Left hindlimb (tissue), 1 donor: ENCODE results near the gene LARP1.
"Not testable (repeated sequence)": the region's sequence is repeated elsewhere in the genome, so short reads cannot be mapped to it uniquely, and the experiment has no call there.

Source experiments
- DNase-seq: peaks from one replicate; pipeline ENCODE4 v3.0.0-alpha.2; 2018

The LARP1 gene

DNA sequence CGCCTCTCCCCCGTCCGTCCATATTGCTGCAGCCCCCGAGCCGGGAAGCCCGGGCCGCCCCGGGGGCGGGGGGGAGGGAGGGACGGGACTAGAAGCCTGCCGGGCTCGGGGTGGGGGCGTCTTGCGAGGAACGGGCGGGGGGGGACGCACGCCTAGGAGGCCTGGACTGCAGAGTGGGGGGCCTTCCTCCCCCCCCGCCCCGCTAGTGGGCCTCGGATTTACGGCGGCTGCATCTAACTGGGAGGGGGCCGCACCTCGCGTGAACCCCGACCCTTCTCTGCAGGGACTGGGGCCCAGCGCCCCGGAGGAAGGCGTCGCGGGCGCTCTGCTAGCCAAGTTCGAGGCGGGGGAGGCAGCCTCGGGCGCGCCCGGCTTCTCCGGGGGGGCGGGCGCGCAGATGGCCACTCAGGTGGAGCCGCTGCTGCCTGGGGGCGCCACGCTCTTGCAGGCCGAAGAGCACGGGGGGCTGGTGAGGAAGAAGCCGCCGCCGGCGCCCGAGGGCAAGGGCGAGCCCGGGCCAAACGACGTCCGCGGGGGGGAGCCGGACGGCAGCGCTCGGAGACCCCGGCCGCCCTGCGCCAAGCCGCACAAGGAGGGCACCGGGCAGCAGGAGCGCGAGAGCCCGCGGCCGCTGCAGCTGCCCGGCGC lies at the start of gene LARP1:
Gene LARP1, plus strand, starts transcription at position 17 of the 648 bp plus-strand sequence. Its CDS starts 381 bp downstream, at position 398.
- DNase-seq, result no peak

DNA sequence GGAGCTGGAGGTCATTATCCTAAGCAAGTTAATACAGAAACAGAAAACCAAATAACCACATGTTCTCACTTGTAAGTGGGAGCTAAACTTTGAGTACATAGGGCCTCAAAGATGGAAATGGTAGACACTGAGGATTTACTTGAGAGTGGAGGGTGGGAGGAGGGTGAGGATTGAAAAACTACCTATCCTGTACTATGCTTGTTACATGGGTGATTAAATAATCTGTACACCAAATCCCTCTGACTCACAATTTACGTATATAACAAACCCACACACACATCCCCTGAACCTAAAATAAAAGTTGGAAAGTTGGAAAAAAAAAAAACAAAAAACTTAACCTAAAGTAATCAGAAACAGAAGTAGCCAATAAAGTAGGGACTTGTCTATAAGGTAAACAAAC lies 48.8 kb upstream of the LARP1 start:
- DNase-seq, result no peak

DNA sequence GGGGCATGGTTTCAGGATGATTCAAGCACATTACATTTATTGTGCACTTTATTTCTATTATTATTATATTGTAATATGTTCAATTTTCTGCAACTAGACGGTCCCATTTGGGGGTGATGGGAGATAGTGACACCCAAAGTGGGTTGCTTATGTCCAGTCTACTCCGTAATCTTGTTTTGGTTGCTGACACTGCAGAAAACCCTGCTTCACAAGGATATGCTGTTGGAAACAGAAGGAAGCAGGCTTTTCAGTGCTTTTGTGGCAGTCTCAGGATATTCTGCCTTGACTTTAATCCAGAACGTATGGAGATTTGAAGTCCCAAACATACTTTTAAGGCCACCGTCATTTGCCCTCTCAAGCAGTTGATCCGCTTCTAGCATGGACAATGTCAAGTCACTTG lies 47.5 kb upstream of the LARP1 start:
- no peak for DNase-seq

DNA sequence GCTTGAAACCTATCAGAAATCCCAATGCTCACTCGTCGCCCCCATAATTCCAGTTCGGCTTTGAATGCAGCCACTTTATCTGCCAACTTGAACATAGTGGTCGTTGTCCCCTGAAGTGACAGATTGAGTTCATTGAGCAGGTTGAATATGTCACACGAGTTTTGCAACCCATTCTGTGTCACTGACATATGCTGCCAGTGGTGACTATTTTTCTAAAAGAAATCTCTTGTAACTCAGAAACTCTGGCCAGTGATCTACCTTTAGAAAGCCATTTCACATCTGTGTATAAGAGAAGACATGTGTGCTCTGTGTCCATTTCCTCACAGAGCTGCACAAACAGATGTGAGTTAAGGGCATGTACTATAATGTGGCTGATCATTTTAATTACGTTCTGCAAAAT lies 47.0 kb upstream of the LARP1 start:
- no peak for DNase-seq

DNA sequence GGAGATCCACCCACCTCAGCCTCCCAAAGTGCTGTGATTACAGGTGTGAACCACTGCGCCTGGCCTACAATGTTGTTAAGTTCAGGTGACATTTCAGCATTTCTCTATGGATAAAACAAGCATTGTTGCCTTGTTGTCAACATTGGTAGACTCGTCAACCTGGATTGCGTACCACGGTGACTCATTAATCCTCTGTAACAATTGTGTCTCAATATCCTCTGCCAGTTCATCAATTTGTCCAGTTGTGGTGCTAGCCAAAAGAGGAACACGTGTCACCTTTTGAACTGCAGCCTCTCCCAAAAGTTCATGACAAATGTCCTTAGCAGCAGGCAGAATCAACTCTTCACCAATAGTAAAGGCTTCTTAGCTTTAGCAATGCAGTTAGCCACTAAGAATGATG lies 46.3 kb upstream of the LARP1 start:
- no peak for DNase-seq

DNA sequence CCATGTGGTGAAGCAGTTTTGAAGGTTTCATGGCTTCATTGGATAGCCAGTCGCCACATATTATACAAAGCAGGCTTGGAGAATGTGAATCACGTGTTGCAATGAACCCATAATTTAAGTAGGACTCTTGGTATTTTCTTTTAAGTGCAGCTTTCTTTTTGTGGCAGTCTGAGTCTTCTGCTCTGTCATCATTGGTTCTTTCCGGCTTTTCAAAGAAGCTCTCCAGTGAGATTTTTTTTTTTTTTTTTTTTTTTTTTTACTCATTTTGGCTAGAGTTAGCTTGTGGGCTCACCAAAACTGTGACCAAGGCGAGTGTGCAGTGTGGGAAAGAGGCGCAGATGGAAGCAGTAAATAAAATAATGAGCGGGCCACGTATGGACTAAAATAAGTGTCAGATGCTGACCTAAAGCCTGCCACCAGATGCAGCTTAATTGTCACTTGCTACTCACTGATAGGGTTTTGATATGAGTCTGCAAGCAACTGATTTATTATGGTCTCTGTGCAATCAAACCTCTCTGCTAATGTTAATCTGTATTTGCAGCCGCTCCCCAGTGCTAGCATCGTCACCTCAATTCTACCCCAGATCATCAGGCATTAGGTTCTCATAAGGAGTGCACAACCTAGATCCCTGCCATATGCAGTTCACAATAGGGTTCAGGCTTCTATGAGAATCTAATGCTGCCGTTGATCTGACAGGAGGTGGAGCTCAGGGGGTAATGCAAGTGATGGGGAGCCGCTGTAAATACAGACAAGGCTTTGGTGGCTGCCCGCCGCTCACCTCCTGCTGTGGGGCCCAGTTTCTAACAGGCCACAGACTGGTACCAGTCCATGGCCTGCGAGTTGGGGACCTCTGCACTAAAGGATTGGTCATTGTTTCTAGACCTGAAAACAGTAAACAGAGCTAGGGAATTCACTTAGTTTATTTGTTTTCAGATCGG lies 45.5 kb upstream of the LARP1 start:
- no peak for DNase-seq

DNA sequence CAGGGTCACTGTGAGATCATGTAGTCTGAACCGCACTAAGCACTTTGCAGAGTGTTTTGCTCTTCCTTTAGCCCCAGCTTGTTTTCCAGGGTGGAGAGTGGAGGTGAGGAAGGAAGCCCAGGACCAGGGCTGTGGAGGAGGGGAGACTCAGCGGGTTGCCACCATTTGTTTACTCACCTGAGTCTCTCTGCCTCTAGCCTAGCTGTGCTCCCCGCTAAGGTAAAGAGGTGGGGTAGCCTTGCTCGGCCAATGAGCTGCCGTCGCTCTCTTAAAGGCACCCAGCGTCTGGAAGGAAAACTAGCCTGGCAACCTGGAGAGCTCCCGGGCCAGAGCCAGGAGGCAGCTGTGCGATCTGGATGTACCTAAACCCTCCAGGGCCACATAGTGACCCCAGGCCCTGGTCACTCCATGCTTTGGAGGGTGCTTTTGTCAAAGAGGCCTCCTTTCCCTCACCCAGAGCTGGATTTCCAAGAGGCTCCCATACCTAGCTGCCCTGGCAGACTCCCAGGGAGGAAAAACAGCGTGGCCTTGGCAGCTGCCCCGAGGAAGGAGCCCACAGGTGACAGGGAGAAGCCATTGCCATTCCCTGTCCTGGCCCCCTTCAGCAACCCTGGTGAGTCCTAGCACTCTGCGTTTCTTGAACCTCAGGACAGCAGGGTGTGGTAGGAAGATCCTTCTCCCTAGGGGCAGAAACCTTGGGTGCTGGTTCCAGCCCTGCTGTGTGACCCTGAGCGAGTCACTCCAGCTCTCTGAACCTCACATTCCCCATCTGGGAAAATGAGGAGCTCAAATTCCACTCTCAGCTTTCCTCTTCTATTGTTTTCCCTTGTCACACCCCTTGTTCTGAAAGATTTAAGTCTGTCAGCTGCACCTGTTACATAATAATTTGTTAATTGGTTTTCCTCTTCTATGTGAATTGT lies 42.4 kb upstream of the LARP1 start:
- DNase-seq, result no peak

DNA sequence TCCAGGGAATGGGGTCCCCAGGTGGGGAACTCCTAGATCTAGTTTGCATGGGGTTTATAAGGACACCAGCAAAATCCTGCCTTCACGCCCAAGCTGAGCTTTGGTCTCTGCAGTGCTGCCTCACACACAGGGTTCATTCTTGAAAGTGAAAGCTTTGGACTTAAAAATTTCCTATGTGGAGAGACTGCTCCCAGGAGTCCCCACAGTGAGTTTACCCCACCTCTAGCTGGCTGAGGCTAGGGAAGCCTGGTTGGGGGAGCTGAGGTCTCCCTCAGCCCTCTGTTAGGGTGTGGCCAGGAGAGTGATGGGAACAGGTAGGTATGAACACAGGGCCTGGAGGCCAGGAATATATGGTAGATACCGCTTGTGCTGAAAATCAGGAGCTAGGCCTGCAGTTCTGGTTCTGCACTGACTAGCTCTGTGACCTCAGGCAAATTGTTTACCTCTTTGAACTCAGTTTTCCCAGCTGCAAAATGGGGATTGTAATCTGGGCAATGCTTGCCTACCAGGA lies 41.5 kb upstream of the LARP1 start:
- DNase-seq, result no peak

DNA sequence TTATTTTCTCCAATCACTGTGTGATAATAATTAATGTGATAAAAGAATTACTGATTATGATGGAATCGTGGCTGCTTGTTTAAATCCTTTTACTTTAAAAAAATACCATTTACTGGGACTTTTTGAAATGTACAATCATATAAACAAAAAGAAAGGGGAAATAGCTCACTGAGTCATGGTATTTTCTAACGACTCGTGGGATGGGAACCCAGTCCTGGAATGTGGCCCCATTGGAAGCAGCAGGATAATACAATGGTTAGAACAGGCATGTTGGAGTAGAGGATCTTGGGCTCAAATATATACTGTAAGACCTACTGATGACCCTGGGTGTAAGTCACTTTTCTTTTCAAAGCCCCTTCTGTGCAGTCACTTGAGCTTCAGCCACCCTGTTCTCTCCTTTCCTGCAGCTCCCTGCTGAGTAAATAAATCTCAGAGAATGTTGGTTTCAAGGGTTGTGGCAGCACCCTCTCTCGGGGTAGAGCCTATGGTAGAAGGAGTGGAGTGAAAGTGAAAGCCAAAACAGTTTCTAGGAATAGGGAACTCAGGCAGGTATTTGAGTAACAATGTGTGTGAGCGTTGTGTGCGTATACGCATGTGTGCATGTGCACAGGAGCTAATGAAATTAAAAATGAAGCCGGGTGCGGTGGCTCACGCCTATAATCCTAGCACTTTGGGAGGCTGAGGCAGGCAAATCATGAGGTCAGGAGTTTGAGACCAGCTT lies 40.8 kb upstream of the LARP1 start:
- DNase-seq, result no peak

DNA sequence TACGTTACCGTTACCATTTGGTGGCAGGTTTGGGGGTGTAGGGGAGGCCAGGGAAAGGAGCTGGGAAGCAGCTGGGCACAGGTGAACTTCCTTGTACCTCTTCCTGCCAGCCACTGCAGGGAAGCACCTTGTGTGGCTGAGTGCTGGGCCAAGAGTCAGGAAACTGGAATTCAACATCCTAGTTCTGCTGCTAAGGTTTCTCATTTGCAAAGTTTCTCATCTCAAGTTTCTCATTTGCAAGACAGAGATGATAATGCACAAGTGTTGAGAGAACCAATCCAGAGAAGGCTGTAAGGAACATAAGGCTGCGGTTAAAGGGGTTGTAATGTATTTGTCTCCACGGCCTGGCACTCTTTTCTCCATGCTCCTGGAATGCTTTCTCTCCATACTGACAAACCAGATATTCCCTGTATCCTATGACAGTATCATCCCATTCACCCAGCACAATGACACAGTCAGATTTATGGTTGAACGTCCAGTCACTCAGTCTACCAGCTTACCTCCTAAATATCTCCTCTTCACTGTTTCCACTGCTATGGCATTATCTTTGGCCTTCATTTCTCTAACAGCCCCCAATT lies 33.6 kb upstream of the LARP1 start:
- no peak for DNase-seq

DNA sequence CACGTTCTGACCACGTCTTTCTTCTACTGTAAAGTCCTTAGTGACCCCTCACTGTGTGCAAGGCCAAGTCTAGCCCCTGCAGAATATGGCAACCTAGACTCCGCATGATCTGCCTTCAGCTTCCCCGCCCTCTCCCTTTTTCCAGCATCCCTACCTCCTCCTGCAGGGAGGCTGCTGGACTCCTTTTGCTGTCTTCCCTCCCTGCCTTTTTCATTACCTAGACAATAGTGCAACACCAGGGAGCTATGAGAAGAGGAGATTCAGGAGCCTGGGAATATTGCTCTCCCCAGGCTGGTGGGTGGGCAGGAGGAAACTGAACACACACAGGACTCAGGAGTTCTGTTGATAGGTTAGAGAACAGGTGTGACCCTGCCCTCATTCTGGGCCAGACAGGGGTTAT lies 33.1 kb upstream of the LARP1 start:
- DNase-seq, result no peak

DNA sequence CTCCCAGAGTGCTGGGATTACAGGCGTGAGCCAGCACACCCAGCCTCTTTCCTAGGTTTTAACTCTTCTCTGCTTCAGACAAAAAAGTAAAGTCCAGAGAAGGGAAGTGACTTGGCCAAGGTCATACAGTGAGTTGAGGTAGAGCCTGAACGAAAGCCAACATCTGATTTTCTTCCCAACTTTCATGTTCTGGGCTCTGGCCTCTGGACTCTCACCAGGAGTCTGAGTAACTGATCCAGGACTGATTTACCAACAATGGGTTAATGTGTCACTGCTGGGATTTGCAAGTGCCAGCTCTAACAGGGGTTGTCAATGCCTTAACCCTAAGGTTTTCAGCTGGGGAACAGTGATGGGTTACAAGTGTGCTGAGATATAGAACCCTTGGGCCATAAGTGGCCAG lies 32.2 kb upstream of the LARP1 start:
- no peak for DNase-seq

DNA sequence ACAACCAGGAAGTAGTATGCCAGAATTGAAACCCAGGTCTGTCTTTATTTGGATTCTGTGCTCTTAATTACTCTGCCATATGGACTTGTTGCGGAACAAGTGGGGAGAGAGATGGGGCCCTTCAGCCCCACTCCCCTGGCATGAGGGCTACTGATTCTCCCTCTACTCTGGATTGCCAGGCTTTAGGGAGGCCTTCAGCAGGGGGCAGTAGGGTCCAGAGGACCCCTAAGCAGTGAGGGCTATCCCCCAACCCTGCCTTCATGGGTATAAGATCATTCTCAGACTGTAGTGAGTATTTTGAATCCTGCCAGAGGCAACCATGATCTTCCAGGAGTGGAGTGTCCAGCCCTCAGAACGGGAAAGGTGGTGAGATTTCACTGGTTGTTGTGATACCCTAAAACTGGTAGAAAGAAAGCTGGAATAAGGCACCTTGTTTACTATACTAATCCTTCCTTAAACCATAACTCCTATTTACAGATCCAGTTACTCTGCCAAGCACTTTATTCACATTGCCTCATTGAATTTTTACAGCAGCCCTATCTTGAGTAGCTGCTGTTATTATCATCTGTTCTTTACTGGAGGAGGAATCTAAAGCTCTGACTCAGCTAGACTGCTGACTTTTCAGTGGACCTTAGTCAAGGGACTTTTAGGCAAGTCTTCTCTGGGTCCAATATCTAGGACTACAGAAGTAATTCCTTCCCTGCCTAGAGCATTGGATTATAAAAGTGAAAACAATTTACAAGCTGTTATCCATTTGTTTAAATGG lies 31.3 kb upstream of the LARP1 start:
- DNase-seq, result no peak

DNA sequence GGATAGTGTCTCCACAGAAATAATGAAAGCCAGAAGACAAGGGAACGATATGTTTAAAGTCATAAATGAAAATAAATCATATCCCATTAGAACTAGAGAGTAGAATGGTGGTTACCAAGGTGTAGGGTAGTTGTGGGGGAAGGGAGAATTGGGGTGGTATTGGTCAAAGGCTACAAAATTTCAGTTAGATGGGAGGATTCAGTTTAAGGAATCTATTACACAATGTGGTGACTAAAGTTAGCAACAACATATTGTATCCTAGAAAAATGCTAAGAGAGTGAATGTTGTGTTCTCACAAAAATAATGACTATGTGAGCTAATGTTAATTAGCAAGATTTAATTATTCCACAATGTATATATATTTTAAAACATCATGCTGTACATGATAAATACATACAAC lies 27.8 kb upstream of the LARP1 start:
- DNase-seq, result no peak

DNA sequence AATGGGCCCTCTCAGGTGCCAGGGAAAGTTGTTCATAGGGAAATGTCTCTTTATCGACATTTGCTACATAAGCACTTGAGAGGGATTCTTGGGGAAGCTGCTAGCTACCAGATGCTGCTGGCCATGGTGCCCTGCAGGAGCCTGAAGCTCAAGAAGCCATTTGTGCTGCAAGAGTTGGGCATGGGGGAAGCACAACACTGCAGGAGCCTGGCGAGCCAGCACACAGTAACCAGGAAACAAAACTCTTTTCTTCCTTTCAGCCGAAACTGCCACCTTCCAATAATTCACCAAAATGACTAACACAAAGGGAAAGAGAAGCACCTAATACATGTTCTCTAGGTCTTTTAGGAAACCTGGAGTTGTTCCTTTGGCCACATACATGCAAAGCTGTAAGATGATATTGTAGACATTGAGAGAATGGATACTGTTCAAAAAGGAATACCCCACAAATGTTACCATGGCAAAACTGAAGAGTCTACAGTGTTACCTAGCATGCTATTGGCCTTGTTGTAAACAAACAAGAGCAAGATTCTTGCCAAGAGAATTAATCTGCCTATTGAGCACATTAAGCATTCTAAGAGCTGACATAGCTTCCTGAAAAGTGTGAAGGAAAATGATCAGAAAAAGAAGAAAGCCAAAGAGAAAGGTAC lies 26.1 kb upstream of the LARP1 start:
- DNase-seq, result no peak

DNA sequence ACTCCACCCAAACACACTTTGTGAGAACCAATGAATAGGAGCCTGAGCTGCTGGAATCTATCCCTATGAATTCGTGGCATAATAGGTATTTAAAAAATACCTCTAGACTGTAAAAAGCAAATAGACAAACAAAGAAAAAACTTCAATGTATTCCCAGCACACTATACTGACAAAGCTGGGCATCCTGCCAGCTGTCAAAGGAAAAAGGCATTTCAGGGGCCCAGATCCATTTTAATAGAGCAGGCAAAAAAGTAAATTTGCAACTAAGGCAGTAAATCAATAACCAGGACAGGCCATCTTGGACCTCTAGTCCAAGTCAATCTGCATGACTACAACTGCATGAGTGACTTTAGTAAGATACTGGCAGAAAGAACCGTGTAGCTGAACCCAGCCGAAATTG lies 25.6 kb upstream of the LARP1 start:
- no peak for DNase-seq

DNA sequence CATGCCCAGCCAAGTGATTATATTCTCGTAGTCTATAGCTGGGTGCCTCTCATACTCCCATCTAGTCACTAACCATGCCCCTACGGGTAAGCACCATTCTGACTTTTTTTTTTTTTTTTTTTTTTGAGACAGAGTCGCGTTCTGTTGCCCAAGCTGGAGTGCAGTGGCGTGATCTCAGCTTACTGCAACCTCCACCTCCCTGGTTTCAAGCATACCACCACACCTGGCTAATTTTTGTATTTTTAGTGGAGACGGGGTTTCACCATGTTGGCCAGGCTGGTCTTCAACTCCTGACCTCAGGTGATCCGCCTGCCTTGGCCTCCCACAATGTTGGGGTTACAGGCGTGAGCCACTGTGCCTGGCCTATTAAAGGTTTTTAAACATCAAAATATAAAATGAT lies 24.4 kb upstream of the LARP1 start:
- DNase-seq, result not testable (repeated sequence)

DNA sequence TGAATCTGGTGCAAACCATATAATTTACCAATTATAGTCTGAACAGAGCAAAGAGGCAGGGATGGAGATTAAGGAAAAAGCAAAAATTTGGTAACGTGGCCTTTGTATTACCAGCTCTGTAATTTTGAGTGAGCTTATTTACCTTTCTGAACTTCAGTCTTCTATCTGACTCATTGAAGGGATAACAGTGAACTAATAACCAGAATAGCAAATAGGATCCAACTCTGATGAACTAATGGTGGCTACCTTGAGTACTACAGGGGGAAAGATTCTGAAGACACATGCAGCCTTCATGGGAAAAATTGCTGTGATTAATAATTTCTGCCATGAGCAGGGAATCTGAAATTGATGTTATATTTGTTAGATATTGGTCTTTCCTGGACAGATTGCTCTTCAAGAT lies 23.0 kb upstream of the LARP1 start:
- no peak for DNase-seq

DNA sequence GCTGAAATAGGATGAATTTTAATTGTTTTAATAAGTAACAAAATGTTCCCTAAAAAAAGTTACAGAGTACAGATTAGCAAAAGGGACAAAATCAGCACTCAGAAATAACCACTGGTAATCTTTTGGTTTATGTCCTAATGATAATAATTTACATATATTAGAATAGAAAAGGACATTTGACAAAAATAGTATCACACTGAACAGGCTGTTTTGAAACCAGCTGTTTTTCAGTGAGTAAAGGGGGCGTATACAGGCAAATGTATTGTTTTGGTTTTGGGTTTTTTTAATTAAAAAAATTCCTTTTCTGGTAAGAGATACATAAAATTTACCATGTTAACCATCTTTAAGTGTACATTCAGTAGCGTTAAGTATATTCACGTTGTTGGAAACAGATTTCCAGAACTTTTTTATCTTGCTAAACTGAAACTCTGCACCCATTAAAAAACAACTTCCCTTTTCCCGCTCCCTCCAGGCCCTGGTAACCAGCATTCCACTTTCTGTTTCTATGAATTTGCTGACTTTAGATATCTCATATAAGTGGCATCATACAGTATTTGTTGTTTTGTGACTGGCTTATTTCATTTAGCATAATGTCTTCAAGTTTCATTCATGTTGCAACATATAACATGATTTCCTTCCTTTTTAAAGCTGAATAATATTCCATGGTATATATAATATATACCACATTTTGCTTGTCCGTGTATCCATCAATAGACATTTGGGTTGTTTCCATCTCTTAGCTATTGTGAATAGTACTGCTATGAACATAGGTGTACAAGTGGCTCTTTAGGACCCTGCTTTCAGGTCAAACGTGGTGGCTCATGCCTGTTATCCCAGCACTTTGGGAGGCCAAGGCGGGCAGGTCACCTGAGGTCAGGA lies 20.6 kb upstream of the LARP1 start:
- no peak for DNase-seq

DNA sequence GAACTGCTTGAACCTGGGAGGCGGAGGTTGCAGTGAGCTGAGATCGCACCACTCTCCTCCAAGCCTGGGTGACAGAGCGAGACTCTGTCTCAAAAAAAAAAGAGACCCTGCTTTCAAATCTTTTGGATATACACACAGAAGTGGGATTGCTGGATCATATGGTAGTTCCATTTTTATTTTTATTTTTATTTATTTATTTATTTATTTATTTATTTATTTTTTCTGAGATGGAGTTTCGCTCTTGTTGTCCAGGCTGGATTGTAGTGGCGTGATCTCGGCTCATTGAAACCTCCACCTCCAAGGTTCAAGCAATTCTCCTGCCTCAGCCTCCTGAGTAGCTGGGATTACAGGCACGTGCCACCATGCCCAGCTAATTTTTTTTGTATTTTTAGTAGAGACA lies 19.8 kb upstream of the LARP1 start:
- not testable (repeated sequence) for DNase-seq
